Measurements from ENCODE around the gene SLC15A2. TPM values are rescaled to one million over a fixed set of nuclear protein-coding genes. Genes with fewer than 3 reads are reported as not detected.

The SLC15A2 gene
- polyA plus RNA-seq, 1 donor (not counting 4 experiments of a cell fraction or from before 2014, with no cell fraction given), result 2.6 TPM

GRCh38 chr3:121918779-121919483, 24.7 kb downstream of the SLC15A2 start:
- H3K9me1 ChIP-seq (ENCODE audit: control insufficient read depth, extremely low read depth, insufficient read depth, low read length), result no peaks in the 10 kb centered on the region
- H3K4me3 ChIP-seq (ENCODE audit: control insufficient read depth in 2 of 3, extremely low read depth in 1 of 3, insufficient read depth in 2 of 3, low read depth in 1 of 3, low read length in 3 of 3), result no peak overlapping the region
- peak overlapping the region; percentile 51 for H2AFZ ChIP-seq (ENCODE audit: control insufficient read depth, low read length)
- H3K4me1 ChIP-seq (ENCODE audit: control insufficient read depth, extremely low read depth, insufficient read depth, low read length), result peaks cover 16% of the 10 kb centered on the region
- no peaks in the 10 kb centered on the region for H3K9me3 ChIP-seq (ENCODE audit: control insufficient read depth, low read depth, low read length)
- TF ChIP-seq CTCF (optimal IDR thresholded peaks at IDR 0.05 in 1 of 3, IDR thresholded peaks at IDR 0.05 in 1 of 3, conservative IDR thresholded peaks at IDR 0.05 in 1 of 3; ENCODE audit: extremely low read depth in 1 of 3, insufficient read depth in 2 of 3, low read length in 3 of 3) (no peak), EZH2 (IDR thresholded peaks at IDR 0.05; ENCODE audit: low read length) (no peak)
- no peaks in the 10 kb centered on the region for H3K79me2 ChIP-seq (ENCODE audit: control insufficient read depth, insufficient read depth, low read length)
- dilution Hi-C loops (cut with MboI; ENCODE audit: extremely low pct_ligation_motif_present, low sequenced_read_pairs), result no loop called here
- H4K20me1 ChIP-seq (ENCODE audit: control insufficient read depth, extremely low read depth, insufficient read depth, low read length), result no peaks in the 10 kb centered on the region
- no peaks in the 10 kb centered on the region for H3K27me3 ChIP-seq (ENCODE audit: control insufficient read depth, extremely low read depth, insufficient read depth, low read length)
- FAIRE-seq (peak; percentile 96), DNase-seq (ENCODE audit: low read depth, low spot score) (peak; percentile 65)
- no peaks in the 10 kb centered on the region for H3K36me3 ChIP-seq (ENCODE audit: control insufficient read depth in 2 of 2, extremely low read depth in 1 of 2, insufficient read depth in 2 of 2, low read length in 2 of 2)
- peak overlapping the region; percentile 47 for H3K4me2 ChIP-seq (ENCODE audit: control insufficient read depth, extremely low read depth, insufficient read depth, low read depth, low read length)
- H3K27ac ChIP-seq (ENCODE audit: control insufficient read depth, insufficient read depth, low read length), result peak overlapping the region; percentile 37
- H3K9ac ChIP-seq (ENCODE audit: control insufficient read depth, extremely low read depth, insufficient read depth, low read length), result peak overlapping the region; percentile 20

GRCh38 chr3:121924734-121925133, 30.5 kb downstream of the SLC15A2 start:
- H3K4me3 ChIP-seq (ENCODE audit: control insufficient read depth in 2 of 3, extremely low read depth in 1 of 3, insufficient read depth in 2 of 3, low read depth in 1 of 3, low read length in 3 of 3), result no peak overlapping the region
- no peaks in the 10 kb centered on the region for H4K20me1 ChIP-seq (ENCODE audit: control insufficient read depth, extremely low read depth, insufficient read depth, low read length)
- H3K27me3 ChIP-seq (ENCODE audit: control insufficient read depth, extremely low read depth, insufficient read depth, low read length), result no peaks in the 10 kb centered on the region
- FAIRE-seq (no peak), DNase-seq (ENCODE audit: low read depth, low spot score) (no peak)
- H3K36me3 ChIP-seq (ENCODE audit: control insufficient read depth in 2 of 2, extremely low read depth in 1 of 2, insufficient read depth in 2 of 2, low read length in 2 of 2), result no peaks in the 10 kb centered on the region
- H3K9me1 ChIP-seq (ENCODE audit: control insufficient read depth, extremely low read depth, insufficient read depth, low read length), result no peaks in the 10 kb centered on the region
- dilution Hi-C loops (cut with MboI; ENCODE audit: extremely low pct_ligation_motif_present, low sequenced_read_pairs), result no loop called here
- H3K27ac ChIP-seq (ENCODE audit: control insufficient read depth, insufficient read depth, low read length), result no peak overlapping the region
- H3K4me1 ChIP-seq (ENCODE audit: control insufficient read depth, extremely low read depth, insufficient read depth, low read length), result peaks cover under 1% of the 10 kb centered on the region
- TF ChIP-seq CTCF (optimal IDR thresholded peaks at IDR 0.05 in 1 of 3, IDR thresholded peaks at IDR 0.05 in 1 of 3, conservative IDR thresholded peaks at IDR 0.05 in 1 of 3; ENCODE audit: extremely low read depth in 1 of 3, insufficient read depth in 2 of 3, low read length in 3 of 3) (no peak), EZH2 (IDR thresholded peaks at IDR 0.05; ENCODE audit: low read length) (no peak)
- H3K79me2 ChIP-seq (ENCODE audit: control insufficient read depth, insufficient read depth, low read length), result no peaks in the 10 kb centered on the region
- H3K4me2 ChIP-seq (ENCODE audit: control insufficient read depth, extremely low read depth, insufficient read depth, low read depth, low read length), result no peak overlapping the region
- H3K9ac ChIP-seq (ENCODE audit: control insufficient read depth, extremely low read depth, insufficient read depth, low read length), result no peak overlapping the region
- no peaks in the 10 kb centered on the region for H3K9me3 ChIP-seq (ENCODE audit: control insufficient read depth, low read depth, low read length)
- H2AFZ ChIP-seq (ENCODE audit: control insufficient read depth, low read length), result no peak overlapping the region
